K562 (cell line): ENCODE data around the gene GRAMD2A. TPM values are rescaled to one million over a fixed set of nuclear protein-coding genes. Genes with fewer than 3 reads are reported as not detected.
A peak's percentile ranks its signal among the peaks of the same experiment; 100 is the strongest.

Experiments
- ATAC-seq: fragments of 200-7000 bp; cut with Tn5 transposase; 3 replicates; pipeline ENCODE4 v1.9.1; 2020; ENCODE audit warnings: moderate library complexity
- BruUV-seq: library from RNA; stranded (reverse); fragments of 400-500 nt; replicated peaks from 2 replicates; lab custom pipeline; 2021; lab: Mats Ljungman, UMichigan
- CTCF ChIA-PET: fragments of 300-600 bp; formaldehyde crosslinking; extraction: SDS; loops from one replicate; lab custom pipeline; 2021; ENCODE audit warnings: low intra/inter-chr PET ratio; lab: Yijun Ruan, JAX
- POLR2A ChIA-PET: fragments of 300-600, 350-650 bp; sonication (Branson Sonifier 250); formaldehyde crosslinking; extraction: SDS; loops from one replicate; lab custom pipeline; 2021; ENCODE audit warnings: antibody characterized with exemption, inconsistent platforms; lab: Yijun Ruan, JAX
- DNase-seq, 4 experiments: peaks; one replicate each; pipeline versions ENCODE4 v3.0.0 to v3.0.0-alpha.2; 2011 to 2018; ENCODE audit warnings: low spot score in 3 of 4, mixed read lengths in 3 of 4; ENCODE audit errors: extremely low read depth in 1 of 4
- FAIRE-seq: peaks from 2 replicates; lab custom pipeline; 2011; peaks lifted over from hg19 to GRCh38; lab: Jason Lieb, UNC
- H2AFZ ChIP-seq: 2 replicates; pipeline ENCODE4 v1.6.0; 2011; ENCODE audit warnings: low read depth, low read length, control low read depth, inconsistent platforms
- H3K27ac ChIP-seq: fragments of 200-600 bp; 3 replicates; pipeline ENCODE4 v1.8.0; 2011; ENCODE audit warnings: low read depth, mild to moderate bottlenecking, control low read depth, inconsistent platforms, low read length, moderate library complexity, mixed read lengths; ENCODE audit errors: extremely low read depth
- H3K27me3 ChIP-seq, 2 experiments: fragments of 300-600 bp in 1 of 2; 2 replicates in 1 of 2; 3 replicates in 1 of 2; pipeline versions ENCODE4 v1.6.0 to v1.8.0; 2011; ENCODE audit warnings: inconsistent platforms in 2 of 2, low read length in 2 of 2, mild to moderate bottlenecking in 1 of 2, mixed read lengths in 1 of 2, moderate library complexity in 1 of 2; ENCODE audit not compliant: control insufficient read depth in 2 of 2, insufficient read depth in 2 of 2
- H3K36me3 ChIP-seq: fragments of 300-600 bp; 3 replicates; pipeline ENCODE4 v1.8.0; 2011; ENCODE audit warnings: mild to moderate bottlenecking, low read length, inconsistent platforms; ENCODE audit not compliant: control insufficient read depth, insufficient read depth
- H3K4me1 ChIP-seq, 2 experiments: fragments of 200-600 bp in 1 of 2; replicated peaks in 1 of 2; 2 replicates in 1 of 2; 3 replicates in 1 of 2; pipeline versions ENCODE4 v1.5.1 to v1.8.0; 2011; ENCODE audit warnings: inconsistent platforms in 2 of 2, low read length in 2 of 2, mild to moderate bottlenecking in 1 of 2, mixed read lengths in 1 of 2, moderate library complexity in 1 of 2; ENCODE audit not compliant: control insufficient read depth in 2 of 2, insufficient read depth in 2 of 2
- H3K4me2 ChIP-seq: 2 replicates; pipeline ENCODE4 v1.6.1; 2011; ENCODE audit warnings: low read length, control low read depth, inconsistent platforms, mixed read lengths; ENCODE audit not compliant: insufficient read depth
- H3K4me3 ChIP-seq: fragments of 200-600 bp; sonication (generic), shearing (Covaris generic); 2 replicates; pipeline ENCODE4 v1.5.1; 2016; ENCODE audit warnings: control low read depth, inconsistent platforms
- H3K79me2 ChIP-seq: fragments of 200-600 bp; 3 replicates; pipeline ENCODE4 v1.8.0; 2011; ENCODE audit warnings: low read length, inconsistent platforms; ENCODE audit not compliant: control insufficient read depth, insufficient read depth
- H3K9ac ChIP-seq, 2 experiments: 2 replicates each; pipeline versions ENCODE4 v1.6.0 to v1.6.1; 2011; ENCODE audit warnings: low read depth in 2 of 2, low read length in 2 of 2, control low read depth in 1 of 2, inconsistent platforms in 1 of 2, mild to moderate bottlenecking in 1 of 2, mixed read lengths in 1 of 2; ENCODE audit not compliant: insufficient read depth in 1 of 2
- H3K9me1 ChIP-seq: one replicate; pipeline ENCODE4 v1.6.0; 2011; ENCODE audit warnings: inconsistent platforms, mild to moderate bottlenecking, low read length, moderate library complexity; ENCODE audit not compliant: control insufficient read depth, insufficient read depth
- H3K9me3 ChIP-seq: replicated peaks from 2 replicates; pipeline ENCODE4 v1.5.1; 2011; ENCODE audit warnings: low read depth, low read length, inconsistent platforms; ENCODE audit not compliant: control insufficient read depth, insufficient read depth
- H4K20me1 ChIP-seq: replicated peaks from 2 replicates; pipeline ENCODE4 v1.6.1; 2011; ENCODE audit warnings: low read length, inconsistent platforms, mixed read lengths; ENCODE audit not compliant: control insufficient read depth, insufficient read depth
- CBX5 ChIP-seq: IDR thresholded peaks from 2 replicates; pipeline ENCODE4 v1.6.1; 2014; ENCODE audit warnings: low read depth, borderline replicate concordance
- CEBPG ChIP-seq, 3 experiments: fragments of 200-800 bp in 1 of 3; sonication (Bioruptor generic) in 1 of 3; sonication (generic) in 1 of 3; formaldehyde crosslinking in 1 of 3; IDR thresholded peaks in 2 of 3; conservative IDR thresholded peaks in 1 of 3; 2 replicates each; pipeline versions ENCODE4 v1.6.1 to v1.8.0; 2016 to 2022; ENCODE audit warnings: missing compliant biosample characterization in 2 of 3, missing genetic modification characterization in 2 of 3, mild to moderate bottlenecking in 1 of 3, missing genetic modification reagents in 1 of 3
- GABPB1 ChIP-seq: sonication (generic); formaldehyde crosslinking; IDR thresholded peaks from 2 replicates; pipeline ENCODE4 v1.8.0; 2022; ENCODE audit warnings: mild to moderate bottlenecking, missing genetic modification reagents
- LARP7 ChIP-seq: fragments of 450-650 bp; IDR thresholded peaks from 2 replicates; pipeline ENCODE4 v1.6.1; 2016
- LEF1 ChIP-seq: fragments of 450-650 bp; IDR thresholded peaks from 2 replicates; pipeline ENCODE4 v1.6.1; 2016; ENCODE audit warnings: mild to moderate bottlenecking
- MAZ ChIP-seq, 2 experiments: fragments of 450-650 bp in 1 of 2; sonication (generic) in 1 of 2; formaldehyde crosslinking; IDR thresholded peaks in 1 of 2; conservative IDR thresholded peaks in 1 of 2; 2 replicates each; pipeline versions ENCODE4 v1.4.0 to v1.5.0; 2020; ENCODE audit warnings: mild to moderate bottlenecking in 1 of 2, missing genetic modification reagents in 1 of 2
- NEUROD1 ChIP-seq: fragments of 150-350 bp; IDR thresholded peaks from 2 replicates; pipeline ENCODE4 v1.6.1; 2014; ENCODE audit warnings: borderline replicate concordance, low read length, low read depth; ENCODE audit not compliant: partially characterized antibody
- YY1 ChIP-seq, 3 experiments: IDR thresholded peaks; 2 replicates each; pipeline ENCODE4 v1.6.1; 2011; ENCODE audit warnings: low read length in 2 of 3, mild to moderate bottlenecking in 2 of 3, moderate library complexity in 2 of 3, borderline replicate concordance in 1 of 3, control low read depth in 1 of 3, low read depth in 1 of 3; ENCODE audit not compliant: insufficient read depth in 3 of 3, insufficient replicate concordance in 2 of 3, control insufficient read depth in 1 of 3, insufficient read length in 1 of 3; ENCODE audit errors: extremely low read depth in 1 of 3
- ZNF778 ChIP-seq: fragments of 450-650 bp; formaldehyde crosslinking; IDR thresholded peaks from 2 replicates; pipeline ENCODE4 v1.4.0; 2020; ENCODE audit warnings: mild to moderate bottlenecking, moderate library complexity
- WGBS: fragments of 100-300 bp; shearing (Covaris generic); methylation state at CpG from one replicate; pipeline ENCODE4 v1.1.6; 2016; ENCODE audit warnings: low coverage, mixed read lengths; ENCODE audit not compliant: insufficient coverage; ENCODE audit errors: missing lambda C conversion rate; 5-methylcytosine and 5-hydroxymethylcytosine counted together
- in situ Hi-C: fragments of 300-500 bp; cut with MboI; formaldehyde crosslinking; loops from 4 replicates; pipeline ENCODE4 v1.15.0; 2018; ENCODE audit warnings: inconsistent platforms, mixed read lengths
- intact Hi-C: fragments of 100-400 bp; cut with micrococcal nuclease; formaldehyde crosslinking; loops from 2 replicates; pipeline ENCODE4 v1.14.2; 2022
- polyA plus RNA-seq, 8 experiments: library from polyadenylated mRNA; depleted of rRNA in 4 of 8; stranded (reverse) in 5 of 8; unstranded in 3 of 8; fragments of >200 nt; fragmentation: Nextera tagmentation in 2 of 8; fragmentation: Illumina TruSeq in 1 of 8; extraction: Ambion mirVana in 2 of 8; extraction: Trizol in 1 of 8; gene quantifications; 2 replicates each; pipeline versions ENCODE4 v1.2.1 to v1.2.3, GENCODE V29; 2011 to 2014; ENCODE audit warnings: inconsistent platforms in 1 of 8, missing spikeins in 1 of 8
- total RNA-seq, 7 experiments: library from RNA; depleted of rRNA in 6 of 7; stranded (reverse); fragments of >200 nt in 6 of 7; fragmentation: Illumina TruSeq in 2 of 7; extraction: Trizol in 2 of 7; gene quantifications; 2 replicates each; pipeline versions ENCODE4 v1.2.1 to v1.2.3, GENCODE V29; 2011 to 2021; ENCODE audit warnings: low replicate concordance in 1 of 7
- TF ChIP-seq, protein P1 (sequence below), 2 experiments: IDR thresholded peaks; 2 replicates each; pipeline ENCODE4 v1.6.1; 2012; ENCODE audit warnings: improper control_type of control experiment in 2 of 2, low read depth in 2 of 2, low read length in 2 of 2, borderline replicate concordance in 1 of 2
- TF ChIP-seq, protein P2 (sequence below): sonication (generic); IDR thresholded peaks from 2 replicates; pipeline ENCODE4 v1.6.1; 2016
- TF ChIP-seq, protein P3 (sequence below): fragments of 450-650 bp; conservative IDR thresholded peaks from 2 replicates; pipeline ENCODE4 v1.6.1; 2016; ENCODE audit warnings: missing genetic modification characterization, low read depth, mild to moderate bottlenecking, missing compliant biosample characterization, moderate library complexity

GRAMD2A gene
- total and polyA plus RNA-seq, 9 of the 15 experiments (the other 6 are each of a cell fraction or from before 2014, with no cell fraction given), result 0.08 to 0.22 TPM; not detected in 7

DNA sequence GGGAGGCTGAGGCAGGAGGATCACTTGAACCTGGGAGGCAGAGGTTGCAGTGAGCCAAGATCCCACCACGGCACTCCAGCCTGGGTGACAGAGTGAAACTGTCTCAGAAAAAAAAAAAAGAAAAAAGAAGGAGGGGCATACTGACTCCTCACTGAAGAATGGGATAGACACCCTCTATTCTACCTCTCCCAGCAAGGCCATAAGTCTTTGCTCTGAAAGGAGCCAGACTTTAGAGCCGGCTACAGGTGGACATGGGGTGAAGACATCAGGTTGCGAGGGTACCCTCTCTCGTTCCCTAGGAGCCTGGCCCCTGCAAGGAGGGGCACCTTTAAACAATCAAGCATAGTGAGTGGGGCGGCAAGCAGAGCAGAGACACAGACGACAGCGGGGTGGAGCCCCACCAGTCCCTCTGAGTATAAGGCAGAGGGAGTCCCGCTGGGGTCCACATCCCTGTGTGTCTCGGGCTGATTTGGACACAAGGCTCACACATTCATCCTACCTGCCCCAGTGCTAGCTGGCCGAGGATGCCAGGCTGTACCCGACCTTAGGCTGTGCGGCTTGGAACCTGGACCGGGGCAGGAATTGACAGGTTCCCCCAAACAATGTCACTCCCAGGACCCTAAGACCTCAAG, 1.1 kb downstream of the GRAMD2A start (continued):
- TF ChIP-seq LARP7 (no peak), NEUROD1 (no peak), CBX5 (no peak)
- TF ChIP-seq, protein P1, sequence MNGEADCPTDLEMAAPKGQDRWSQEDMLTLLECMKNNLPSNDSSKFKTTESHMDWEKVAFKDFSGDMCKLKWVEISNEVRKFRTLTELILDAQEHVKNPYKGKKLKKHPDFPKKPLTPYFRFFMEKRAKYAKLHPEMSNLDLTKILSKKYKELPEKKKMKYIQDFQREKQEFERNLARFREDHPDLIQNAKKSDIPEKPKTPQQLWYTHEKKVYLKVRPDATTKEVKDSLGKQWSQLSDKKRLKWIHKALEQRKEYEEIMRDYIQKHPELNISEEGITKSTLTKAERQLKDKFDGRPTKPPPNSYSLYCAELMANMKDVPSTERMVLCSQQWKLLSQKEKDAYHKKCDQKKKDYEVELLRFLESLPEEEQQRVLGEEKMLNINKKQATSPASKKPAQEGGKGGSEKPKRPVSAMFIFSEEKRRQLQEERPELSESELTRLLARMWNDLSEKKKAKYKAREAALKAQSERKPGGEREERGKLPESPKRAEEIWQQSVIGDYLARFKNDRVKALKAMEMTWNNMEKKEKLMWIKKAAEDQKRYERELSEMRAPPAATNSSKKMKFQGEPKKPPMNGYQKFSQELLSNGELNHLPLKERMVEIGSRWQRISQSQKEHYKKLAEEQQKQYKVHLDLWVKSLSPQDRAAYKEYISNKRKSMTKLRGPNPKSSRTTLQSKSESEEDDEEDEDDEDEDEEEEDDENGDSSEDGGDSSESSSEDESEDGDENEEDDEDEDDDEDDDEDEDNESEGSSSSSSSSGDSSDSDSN (IDR thresholded peaks at IDR 0.05; ENCODE audit: borderline replicate concordance in 1 of 2, low read depth in 2 of 2, low read length in 2 of 2), result no peak

DNA sequence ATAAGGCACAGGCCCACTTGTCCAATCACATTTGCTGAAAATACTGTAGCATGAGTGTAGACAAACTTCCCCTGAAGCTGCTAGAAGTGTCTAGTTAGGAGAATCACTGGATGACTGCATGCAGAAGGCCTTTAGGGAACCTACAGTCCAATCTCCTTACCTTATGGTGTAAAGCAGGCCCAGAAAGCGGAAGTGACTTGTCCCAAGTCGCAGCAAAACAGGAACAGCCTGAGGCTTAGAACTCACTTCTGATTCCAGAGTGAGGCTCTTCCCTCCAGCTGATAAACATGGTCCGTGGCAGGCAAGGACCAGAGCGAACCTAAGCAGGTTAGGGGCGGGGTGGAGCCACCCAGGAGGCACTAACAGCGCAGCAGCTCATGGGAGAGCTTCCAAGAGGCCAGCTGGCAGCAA, 2.5 kb downstream of the GRAMD2A start:
- intact Hi-C loops, result no loop called here
- in situ Hi-C loops, result no loop called here
- BruUV-seq, result no TSS peak
- DNase-seq (peak in 2 of 4 experiments; percentile 36 to 45), ATAC-seq (peak; percentile 56), FAIRE-seq (peak; percentile 80)
- Histone ChIP-seq H3K79me2 (no peaks in the 10 kb centered on the region), H3K4me1 (peaks cover 5 to 10% of the 10 kb centered on the region in 2 experiments; a peak in 4 of 5 replicates), H3K36me3 (peaks cover 22% of the 10 kb centered on the region; the same call in 2 of the 3 replicates), H3K9me1 (no peaks in the 10 kb centered on the region), H3K4me2 (peak overlapping the region; percentile 25; the same call in 1 of the 2 replicates), H3K9me3 (no peaks in the 10 kb centered on the region), H2AFZ (peak overlapping the region; percentile 90), H4K20me1 (peaks cover 10% of the 10 kb centered on the region; the same call in 1 of the 2 replicates), H3K4me3 (no peak overlapping the region), H3K9ac (peak overlapping the region in 1 of 2 experiments; percentile 84; a peak in 2 of 4 replicates), H3K27ac (peak overlapping the region; percentile 56; the same call in 1 of the 3 replicates), H3K27me3 (peaks cover 2 to 13% of the 10 kb centered on the region in 2 experiments; a peak in 2 of 5 replicates)
- CTCF ChIA-PET, result no interaction called here
- POLR2A ChIA-PET, result interaction anchor here (0.6 kb wide), 3 partner anchors 17 to 35 kb away, joined by 3 to 4 read pairs (median 3); no protein-coding TSS in a partner anchor
- 15% methylated on average over 6 of the region's 6 CpGs for WGBS
- TF ChIP-seq YY1 (IDR thresholded peaks at IDR 0.05; ENCODE audit: borderline replicate concordance in 1 of 3, control insufficient read depth in 1 of 3, extremely low read depth in 1 of 3, insufficient read depth in 3 of 3, insufficient read length in 1 of 3, insufficient replicate concordance in 2 of 3, low read depth in 1 of 3, low read length in 2 of 3) (no peak), CEBPG (CRISPR knock-in tag; IDR thresholded peaks at IDR 0.05) (no peak), CEBPG (tag; conservative IDR thresholded peaks at IDR 0.05 in 1 of 2, IDR thresholded peaks at IDR 0.05 in 1 of 2) (no peak), ZNF778 (no peak), LEF1 (no peak), MAZ (CRISPR knock-in tag; conservative IDR thresholded peaks at IDR 0.05 in 1 of 2, IDR thresholded peaks at IDR 0.05 in 1 of 2) (no peak), GABPB1 (CRISPR knock-in tag) (0 out of 2 replicates have a peak, but pooled peaks have one; percentile 30)
- TF ChIP-seq, protein P2, sequence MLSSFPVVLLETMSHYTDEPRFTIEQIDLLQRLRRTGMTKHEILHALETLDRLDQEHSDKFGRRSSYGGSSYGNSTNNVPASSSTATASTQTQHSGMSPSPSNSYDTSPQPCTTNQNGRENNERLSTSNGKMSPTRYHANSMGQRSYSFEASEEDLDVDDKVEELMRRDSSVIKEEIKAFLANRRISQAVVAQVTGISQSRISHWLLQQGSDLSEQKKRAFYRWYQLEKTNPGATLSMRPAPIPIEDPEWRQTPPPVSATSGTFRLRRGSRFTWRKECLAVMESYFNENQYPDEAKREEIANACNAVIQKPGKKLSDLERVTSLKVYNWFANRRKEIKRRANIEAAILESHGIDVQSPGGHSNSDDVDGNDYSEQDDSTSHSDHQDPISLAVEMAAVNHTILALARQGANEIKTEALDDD, result 0 out of 2 replicates have a peak, but pooled peaks have one; percentile 26
- TF ChIP-seq, protein P3, sequence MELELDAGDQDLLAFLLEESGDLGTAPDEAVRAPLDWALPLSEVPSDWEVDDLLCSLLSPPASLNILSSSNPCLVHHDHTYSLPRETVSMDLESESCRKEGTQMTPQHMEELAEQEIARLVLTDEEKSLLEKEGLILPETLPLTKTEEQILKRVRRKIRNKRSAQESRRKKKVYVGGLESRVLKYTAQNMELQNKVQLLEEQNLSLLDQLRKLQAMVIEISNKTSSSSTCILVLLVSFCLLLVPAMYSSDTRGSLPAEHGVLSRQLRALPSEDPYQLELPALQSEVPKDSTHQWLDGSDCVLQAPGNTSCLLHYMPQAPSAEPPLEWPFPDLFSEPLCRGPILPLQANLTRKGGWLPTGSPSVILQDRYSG, result no peak
